HFFc6 (cell line): ENCODE data around the gene DYRK1B. TPM values are rescaled to one million over a fixed set of nuclear protein-coding genes. Genes with fewer than 3 reads are reported as not detected.
"Not testable (repeated sequence)": the region's sequence is repeated elsewhere in the genome, so short reads cannot be mapped to it uniquely, and the experiment has no call there.

Experiments used
- DNase-seq: peaks from one replicate; pipeline ENCODE4 v3.0.0-alpha.2; 2018
- H3K27ac Mint-ChIP-seq: 2 replicates; pipeline ENCODE4 v1.8.0; 2020; ENCODE audit warnings: mild to moderate bottlenecking, mixed read lengths
- H3K27me3 Mint-ChIP-seq: 2 replicates; pipeline ENCODE4 v1.8.0; 2021; ENCODE audit warnings: mild to moderate bottlenecking, moderate library complexity, mixed read lengths; ENCODE audit not compliant: insufficient read depth
- H3K36me3 Mint-ChIP-seq: 2 replicates; pipeline ENCODE4 v1.8.0; 2021; ENCODE audit warnings: low read depth, mixed read lengths
- H3K4me1 Mint-ChIP-seq: 2 replicates; pipeline ENCODE4 v1.8.0; 2020; ENCODE audit warnings: low read depth, mixed read lengths
- H3K4me3 Mint-ChIP-seq: 2 replicates; pipeline ENCODE4 v1.8.0; 2020; ENCODE audit warnings: mild to moderate bottlenecking, moderate library complexity, mixed read lengths
- H3K9me3 Mint-ChIP-seq: 2 replicates; pipeline ENCODE4 v1.8.0; 2020; ENCODE audit warnings: mild to moderate bottlenecking, mixed read lengths
- CTCF ChIP-seq: fragments of 200-600 bp; sonication (generic); IDR thresholded peaks from 2 replicates; pipeline ENCODE4 v1.5.0; 2021; ENCODE audit warnings: antibody characterized with exemption, mild to moderate bottlenecking
- total RNA-seq, 6 experiments: library from RNA; stranded (reverse); fragmentation: NEBNext Ultra II Directional; extraction: Animal tissue kit (Norgen Biotek cat#: 25700); gene quantifications; 2 replicates in 1 of 6; 3 replicates in 5 of 6; pipeline ENCODE4 v1.2.3, GENCODE V29; 2021

The DYRK1B gene
- total RNA-seq, 6 experiments from 2014 or later, result 8.9 to 20.2 (median 12.7) TPM

GRCh38 chr19:39875401-39875864 lies 41.5 kb upstream of the DYRK1B start:
- not testable (repeated sequence) for H3K27ac Mint-ChIP-seq, H3K36me3 Mint-ChIP-seq, H3K4me3 Mint-ChIP-seq, H3K9me3 Mint-ChIP-seq, H3K4me1 Mint-ChIP-seq, DNase-seq
- H3K27me3 Mint-ChIP-seq, result peaks cover 11% of the 10 kb centered on the region

GRCh38 chr19:39874404-39874803 lies 40.4 kb upstream of the DYRK1B start:
- no peak overlapping the region for H3K27ac Mint-ChIP-seq
- no peak for DNase-seq
- H3K9me3 Mint-ChIP-seq, result no peaks in the 10 kb centered on the region
- no peak overlapping the region for H3K4me3 Mint-ChIP-seq
- H3K4me1 Mint-ChIP-seq, result no peaks in the 10 kb centered on the region
- TF ChIP-seq CTCF, result no peak
- H3K36me3 Mint-ChIP-seq, result no peaks in the 10 kb centered on the region
- peaks cover 15% of the 10 kb centered on the region for H3K27me3 Mint-ChIP-seq

GRCh38 chr19:39873385-39873784 lies 39.4 kb upstream of the DYRK1B start:
- no peak for TF ChIP-seq CTCF
- Mint-ChIP-seq H3K4me3 (no peak overlapping the region), H3K36me3 (no peaks in the 10 kb centered on the region), H3K4me1 (no peaks in the 10 kb centered on the region), H3K9me3 (no peaks in the 10 kb centered on the region), H3K27me3 (peaks cover 20% of the 10 kb centered on the region), H3K27ac (no peak overlapping the region)
- DNase-seq, result no peak

DNA sequence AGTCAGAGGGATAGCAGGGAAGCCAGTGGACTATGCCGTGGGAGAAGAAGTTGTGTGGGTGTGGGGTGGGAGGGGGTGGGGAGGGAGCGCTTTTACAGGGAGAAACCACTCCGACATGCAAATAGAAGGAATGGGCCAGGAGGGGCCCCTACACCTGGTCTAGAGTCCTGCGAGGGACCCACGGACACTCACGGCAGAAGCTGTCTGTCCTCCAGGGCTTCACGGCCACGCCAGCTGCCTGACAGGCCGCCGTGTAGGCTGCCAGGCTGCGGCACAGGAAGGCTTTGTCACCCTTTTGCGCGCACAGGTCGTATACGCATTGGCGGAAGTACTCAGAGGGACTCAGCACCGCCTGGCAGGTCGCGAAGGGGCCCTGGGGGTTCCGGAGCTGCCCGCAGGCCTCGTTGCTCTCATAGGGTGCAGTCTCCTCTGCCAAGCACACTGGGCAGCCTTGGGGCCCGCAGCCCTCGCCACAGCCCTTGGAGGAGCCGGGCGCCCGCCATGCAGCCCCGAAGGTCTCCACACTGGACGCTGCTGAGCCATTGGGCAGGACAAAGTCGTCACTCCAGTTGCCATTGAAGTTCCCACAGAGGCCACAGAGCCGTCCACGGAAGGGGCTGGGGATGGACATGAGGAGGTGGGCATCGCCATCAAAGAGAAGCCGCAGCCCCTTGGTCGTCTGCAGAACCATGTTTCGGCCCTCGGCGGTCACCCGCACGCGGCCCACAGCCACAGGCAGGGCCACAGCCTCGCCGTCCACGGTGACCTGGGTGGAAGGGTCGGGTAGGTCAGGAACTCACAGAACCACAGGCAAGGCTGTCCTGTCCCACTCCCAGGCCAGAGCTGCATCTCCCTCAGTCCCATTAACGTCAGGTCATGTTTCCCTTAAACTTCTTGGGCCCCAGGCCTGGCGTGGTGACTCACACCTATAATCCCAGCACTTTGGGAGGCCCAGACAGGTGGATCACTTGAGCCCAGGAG lies 38.2 kb upstream of the DYRK1B start:
- Mint-ChIP-seq H3K27ac (no peak overlapping the region), H3K36me3 (no peaks in the 10 kb centered on the region), H3K4me3 (no peak overlapping the region), H3K27me3 (peaks cover 15% of the 10 kb centered on the region), H3K9me3 (no peaks in the 10 kb centered on the region), H3K4me1 (no peaks in the 10 kb centered on the region)
- no peak for TF ChIP-seq CTCF
- no peak for DNase-seq

DNA sequence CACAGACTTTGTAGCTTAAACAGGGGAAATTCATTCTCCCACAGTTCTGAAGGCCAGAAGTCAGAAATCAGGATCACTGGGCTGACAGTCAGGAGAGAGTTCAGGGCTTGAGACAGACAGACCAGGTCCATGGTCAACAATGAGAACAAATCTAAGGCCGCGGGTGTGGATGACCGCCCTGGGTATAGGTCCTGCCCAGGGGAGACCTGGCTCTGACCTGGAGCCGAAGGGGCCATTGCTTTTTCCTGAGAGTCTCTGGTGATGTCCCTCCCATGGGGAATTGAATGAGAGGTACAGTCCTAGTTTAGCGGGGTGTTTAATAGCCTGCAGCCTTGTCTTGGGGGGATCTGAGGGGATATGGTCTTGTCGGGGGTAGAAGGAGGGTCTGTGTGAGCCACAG lies 37.4 kb upstream of the DYRK1B start:
- Mint-ChIP-seq H3K4me3 (no peak overlapping the region), H3K4me1 (no peaks in the 10 kb centered on the region), H3K9me3 (no peaks in the 10 kb centered on the region), H3K27me3 (peaks cover 14% of the 10 kb centered on the region), H3K27ac (no peak overlapping the region), H3K36me3 (no peaks in the 10 kb centered on the region)
- no peak for DNase-seq
- no peak for TF ChIP-seq CTCF
